Measurements from ENCODE around the gene MBOAT2.

DNA sequence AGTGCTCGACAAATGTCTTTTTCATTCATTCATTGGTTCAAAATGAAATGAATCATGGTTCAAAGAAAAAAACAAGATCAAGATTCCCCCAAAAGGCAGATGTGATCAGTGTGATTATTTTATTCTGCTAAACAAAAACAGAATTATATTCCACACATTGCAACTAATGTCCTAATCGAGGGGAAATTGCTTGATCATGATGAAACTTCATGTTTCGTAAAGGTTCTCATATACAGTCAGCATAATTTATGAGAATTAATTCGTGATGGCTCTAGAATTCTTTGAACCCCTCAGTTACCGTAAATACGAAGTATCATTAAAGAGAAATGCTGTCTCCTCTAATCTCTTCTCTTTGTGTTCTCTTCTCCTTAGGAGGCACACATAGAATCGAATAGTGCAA, 42.1 kb upstream of the MBOAT2 start:
- TF ChIP-seq, protein P1, sequence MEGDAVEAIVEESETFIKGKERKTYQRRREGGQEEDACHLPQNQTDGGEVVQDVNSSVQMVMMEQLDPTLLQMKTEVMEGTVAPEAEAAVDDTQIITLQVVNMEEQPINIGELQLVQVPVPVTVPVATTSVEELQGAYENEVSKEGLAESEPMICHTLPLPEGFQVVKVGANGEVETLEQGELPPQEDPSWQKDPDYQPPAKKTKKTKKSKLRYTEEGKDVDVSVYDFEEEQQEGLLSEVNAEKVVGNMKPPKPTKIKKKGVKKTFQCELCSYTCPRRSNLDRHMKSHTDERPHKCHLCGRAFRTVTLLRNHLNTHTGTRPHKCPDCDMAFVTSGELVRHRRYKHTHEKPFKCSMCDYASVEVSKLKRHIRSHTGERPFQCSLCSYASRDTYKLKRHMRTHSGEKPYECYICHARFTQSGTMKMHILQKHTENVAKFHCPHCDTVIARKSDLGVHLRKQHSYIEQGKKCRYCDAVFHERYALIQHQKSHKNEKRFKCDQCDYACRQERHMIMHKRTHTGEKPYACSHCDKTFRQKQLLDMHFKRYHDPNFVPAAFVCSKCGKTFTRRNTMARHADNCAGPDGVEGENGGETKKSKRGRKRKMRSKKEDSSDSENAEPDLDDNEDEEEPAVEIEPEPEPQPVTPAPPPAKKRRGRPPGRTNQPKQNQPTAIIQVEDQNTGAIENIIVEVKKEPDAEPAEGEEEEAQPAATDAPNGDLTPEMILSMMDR (IDR thresholded peaks at IDR 0.05; ENCODE audit: insufficient read depth, low read length, poor library complexity, severe bottlenecking) = no peak
- TF ChIP-seq EZH2phosphoT487 (conservative IDR thresholded peaks at IDR 0.05; ENCODE audit: low read length) = no peak

All from SU-DHL-6 (cell line).